Hematopoietic multipotent progenitor cell treated with erythropoietin and hydrocortisone succinate and interleukin-3 and kit ligand, for 8 days (in vitro differentiated cells): ENCODE measurements around the gene MTCH1.
"Not testable (repeated sequence)": the region's sequence is repeated elsewhere in the genome, so short reads cannot be mapped to it uniquely, and the experiment has no call there.

Source experiments
- DNase-seq: peaks from one replicate; pipeline ENCODE4 v3.0.0-alpha.2; 2015

The MTCH1 gene

DNA sequence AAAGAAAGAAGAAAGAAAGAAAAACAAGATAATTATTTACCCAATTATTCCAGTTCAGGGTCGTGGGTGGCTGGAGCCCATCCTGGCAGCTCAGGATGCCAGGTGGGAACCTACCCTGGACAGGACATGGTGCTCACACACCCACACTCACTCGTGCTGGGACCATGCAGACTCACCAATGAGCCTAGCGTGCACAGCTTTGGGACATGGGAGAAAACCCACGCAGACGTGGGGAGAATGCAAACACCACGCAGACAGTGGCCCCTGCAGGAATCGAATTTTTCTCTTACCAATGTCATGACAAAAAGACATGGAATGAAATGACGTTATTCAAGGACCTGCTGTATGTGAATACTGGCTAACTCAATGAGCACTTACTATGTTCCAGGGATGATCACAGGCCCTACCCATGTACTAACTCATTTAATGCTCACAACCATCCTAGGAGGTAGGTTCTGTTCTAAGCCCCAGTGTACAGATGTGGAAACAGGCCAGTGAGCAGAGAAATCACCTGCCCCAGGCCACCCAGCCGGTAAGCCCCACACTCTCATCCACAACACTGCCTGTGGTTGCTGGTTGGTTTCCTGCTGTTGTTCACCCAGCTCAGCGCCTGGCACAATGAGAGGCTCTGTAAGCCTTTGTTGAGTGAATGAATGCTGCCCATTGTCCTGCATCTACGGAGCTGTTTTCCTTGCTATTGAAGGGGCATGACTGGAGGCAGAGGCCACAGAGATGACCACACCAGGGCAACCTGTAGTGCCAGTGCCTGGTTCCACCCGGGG is 38.2 kb downstream of the MTCH1 start:
- DNase-seq: no peak

DNA sequence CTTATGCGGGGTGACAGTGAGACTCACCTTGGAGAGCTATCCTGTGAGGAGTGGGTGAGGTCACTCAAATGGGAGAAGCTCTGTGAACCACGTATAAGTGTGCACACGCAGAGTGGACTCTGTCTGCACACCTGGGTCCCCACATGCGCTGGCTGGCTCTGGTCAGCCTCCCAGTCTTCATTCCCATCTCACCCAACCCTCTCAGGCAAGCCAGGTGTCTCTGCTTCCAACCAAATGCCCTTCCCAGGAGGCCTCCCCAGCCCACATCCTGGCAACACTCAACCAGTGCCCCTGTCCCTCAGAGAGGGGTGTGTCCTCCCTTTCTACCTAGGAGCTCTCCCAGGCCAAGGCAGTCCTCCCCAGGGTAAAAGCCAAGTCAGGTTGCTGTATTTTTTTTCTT is 39.5 kb downstream of the MTCH1 start:
- no peak for DNase-seq

DNA sequence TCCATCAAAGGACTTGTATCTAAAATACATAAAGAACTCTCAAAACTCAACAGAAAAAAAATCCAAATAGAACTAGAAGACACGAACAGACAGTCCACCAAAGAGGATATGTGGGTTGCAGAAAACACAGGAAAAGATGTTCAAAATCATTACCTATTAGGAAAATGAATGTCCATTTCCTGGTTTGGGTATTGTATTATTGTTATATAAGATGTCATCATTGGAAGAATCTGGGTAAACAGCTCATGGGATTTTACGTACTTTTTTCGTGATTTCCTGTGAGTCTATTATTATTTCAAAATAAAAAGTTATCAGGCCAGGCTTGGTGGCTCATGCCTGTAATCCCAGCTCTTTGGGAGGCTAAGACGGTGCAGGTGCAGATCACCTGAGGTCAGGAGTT is 40.7 kb downstream of the MTCH1 start:
- no peak for DNase-seq

DNA sequence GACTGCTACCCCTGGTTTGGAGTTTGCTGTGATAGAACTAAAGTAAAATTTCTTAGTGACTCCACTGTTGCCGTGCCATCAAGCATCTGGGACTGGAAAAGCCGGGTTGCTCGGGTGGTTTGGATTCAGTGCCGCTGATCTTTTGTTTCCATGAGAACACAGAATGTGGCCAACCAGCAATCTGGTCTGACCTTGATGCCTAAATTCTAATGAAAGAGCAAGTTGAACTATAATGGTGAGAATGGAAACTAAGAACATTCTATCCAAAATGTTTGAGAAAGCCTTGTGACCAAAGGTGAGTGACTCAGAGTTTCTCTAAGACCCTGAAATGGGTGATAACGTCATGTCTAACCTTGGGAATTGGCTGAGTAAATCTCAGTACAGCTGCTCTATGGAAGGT is 41.3 kb downstream of the MTCH1 start:
- no peak for DNase-seq

DNA sequence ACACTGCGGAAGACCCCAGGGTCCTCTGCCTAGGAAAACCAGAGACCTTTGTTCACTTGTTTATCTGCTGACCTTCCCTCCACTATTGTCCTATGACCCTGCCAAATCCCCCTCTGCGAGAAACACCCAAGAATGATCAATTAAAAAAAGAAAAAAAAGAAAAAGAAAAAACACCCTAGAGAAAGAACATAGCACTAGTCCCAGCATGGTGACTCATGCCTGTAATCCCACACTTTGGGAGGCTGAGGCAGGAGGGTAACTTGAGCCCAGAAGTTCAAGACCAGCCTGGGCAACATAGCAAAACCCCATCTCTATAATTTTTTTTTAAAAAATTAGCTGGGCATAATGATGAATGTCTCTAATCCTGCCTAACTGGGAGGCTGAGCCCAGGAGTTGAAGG is 43.7 kb downstream of the MTCH1 start:
- DNase-seq: not testable (repeated sequence)

DNA sequence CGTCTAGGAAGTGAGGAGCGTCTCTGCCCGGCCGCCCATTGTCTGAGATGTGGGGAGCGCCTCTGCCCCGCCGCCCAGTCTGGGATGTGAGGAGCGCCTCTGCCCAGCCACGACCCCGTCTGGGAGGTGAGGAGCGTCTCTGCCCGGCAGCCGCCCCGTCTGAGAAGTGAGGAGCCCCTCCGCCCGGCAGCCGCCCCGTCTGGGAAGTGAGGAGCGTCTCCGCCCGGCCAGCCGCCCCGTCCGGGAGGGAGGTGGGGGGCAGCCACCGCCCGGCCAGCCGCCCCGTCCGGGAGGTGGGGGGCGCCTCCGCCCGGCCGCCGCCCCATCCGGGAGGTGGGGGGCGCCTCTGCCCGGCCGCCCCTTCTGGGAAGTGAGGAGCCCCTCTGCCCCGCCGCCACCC is 44.4 kb downstream of the MTCH1 start:
- DNase-seq: not testable (repeated sequence)

DNA sequence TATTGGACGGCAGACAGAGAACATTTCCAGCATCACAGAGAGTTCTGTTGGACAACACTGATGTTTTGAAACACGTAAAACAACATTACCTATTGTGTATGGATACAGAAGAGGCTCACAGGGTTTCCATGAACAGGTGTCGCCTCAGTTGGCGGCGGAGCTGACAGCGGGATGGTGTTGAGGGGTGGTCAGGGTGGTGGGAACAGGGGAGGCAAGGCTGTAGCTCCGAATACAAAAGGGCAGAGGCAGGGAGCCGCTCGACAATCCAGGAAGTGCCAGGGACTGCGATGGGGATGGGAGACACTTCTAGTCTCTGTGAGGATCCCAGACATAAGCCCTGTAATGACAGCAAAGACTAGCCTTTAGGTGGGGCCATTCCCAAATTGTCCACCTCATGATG is 46.0 kb downstream of the MTCH1 start:
- no peak for DNase-seq

DNA sequence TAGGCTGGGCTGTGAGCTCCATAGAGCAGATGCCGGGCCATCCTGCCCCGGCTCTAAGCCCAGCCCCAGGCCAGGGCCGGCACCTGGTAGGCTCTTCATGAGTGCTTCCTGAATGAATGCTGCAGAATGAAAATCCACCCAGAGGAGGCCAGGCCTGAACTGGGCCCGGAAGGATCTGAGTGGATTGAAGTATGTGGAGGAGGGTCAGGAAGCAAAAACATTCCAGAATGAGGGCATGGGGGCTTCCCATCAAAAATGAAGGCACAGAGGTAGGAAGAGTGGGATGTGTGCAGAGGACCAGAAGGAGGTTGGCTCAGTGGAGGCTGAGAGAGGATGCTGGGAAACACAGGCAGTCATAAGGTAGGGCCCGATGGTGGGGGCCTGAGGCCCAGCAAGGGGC is 47.0 kb downstream of the MTCH1 start:
- not testable (repeated sequence) for DNase-seq

DNA sequence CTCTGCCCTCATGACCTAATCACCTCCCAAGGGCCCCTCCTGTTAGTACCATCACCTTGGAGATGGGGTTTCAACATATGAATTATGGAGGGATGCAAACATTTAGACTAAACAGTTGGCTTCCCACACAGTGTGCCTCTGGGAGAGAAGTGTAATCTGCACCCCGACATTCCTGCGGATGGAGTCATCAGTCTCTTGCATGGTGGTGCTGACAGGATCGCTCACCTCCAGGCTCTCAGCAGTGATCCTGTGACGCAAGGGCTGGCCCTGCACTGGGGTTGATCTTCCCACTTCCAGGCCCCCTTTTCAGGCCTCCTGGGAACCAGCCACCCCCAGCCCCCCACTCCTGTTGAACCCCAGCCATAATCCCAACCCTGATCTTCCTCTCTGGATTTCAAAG is 47.5 kb downstream of the MTCH1 start:
- DNase-seq: no peak

DNA sequence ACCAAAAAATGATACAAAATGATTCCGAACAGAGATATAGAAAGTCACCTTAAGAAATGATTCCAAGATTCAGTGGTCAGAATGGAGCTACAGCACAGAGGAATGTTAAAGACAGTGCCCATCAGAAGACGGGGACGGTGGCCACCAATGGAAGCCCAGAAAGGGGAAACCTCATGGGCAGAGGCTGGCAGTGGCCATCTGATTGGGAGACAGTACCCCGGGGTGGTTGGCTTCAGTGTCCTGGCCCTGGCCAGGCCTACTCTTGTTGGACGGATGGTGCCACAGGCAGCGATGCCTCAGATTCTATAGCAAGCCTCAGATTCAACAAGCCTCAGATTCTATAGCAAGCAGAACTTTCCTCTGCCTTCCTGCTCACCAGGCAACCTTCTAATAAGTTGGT is 48.1 kb downstream of the MTCH1 start:
- no peak for DNase-seq

DNA sequence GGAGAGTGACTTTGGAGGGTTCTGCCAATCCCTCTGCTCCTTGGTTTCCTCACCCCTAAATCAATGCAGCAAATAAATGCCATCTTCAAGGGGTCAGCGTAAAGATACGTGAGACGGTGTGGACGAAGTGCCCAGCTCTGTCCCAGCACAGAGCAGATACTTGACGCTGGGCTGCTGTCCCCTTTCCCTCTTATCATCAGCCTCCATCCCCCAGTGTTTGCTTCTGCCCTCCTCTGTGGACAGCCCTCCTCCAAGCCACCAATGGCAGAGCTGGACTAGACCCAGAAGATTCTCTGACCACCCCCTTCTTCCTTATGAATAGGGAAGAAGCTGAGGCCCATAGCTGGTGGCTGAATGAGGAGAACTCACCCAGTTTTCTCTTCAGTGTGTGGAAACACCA is 49.2 kb downstream of the MTCH1 start:
- no peak for DNase-seq

DNA sequence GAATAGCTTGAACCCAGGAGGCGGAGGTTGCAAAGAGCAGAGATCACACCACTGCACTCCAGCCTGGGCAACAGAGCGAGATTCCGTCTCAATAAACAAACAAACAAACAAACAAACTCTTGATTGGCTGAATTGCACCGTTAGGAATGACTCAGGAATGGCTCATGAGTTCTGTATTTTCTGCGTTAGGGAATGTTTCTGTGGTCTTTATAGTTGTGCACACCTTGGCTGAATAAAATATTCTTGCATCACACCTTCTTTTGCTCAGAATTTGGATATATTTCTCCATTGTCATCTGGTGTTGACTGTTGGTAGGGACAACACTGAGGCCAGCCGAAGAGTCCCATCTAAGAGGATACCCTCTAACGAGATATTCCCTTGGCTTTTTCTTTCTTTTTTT is 51.1 kb downstream of the MTCH1 start:
- no peak for DNase-seq

DNA sequence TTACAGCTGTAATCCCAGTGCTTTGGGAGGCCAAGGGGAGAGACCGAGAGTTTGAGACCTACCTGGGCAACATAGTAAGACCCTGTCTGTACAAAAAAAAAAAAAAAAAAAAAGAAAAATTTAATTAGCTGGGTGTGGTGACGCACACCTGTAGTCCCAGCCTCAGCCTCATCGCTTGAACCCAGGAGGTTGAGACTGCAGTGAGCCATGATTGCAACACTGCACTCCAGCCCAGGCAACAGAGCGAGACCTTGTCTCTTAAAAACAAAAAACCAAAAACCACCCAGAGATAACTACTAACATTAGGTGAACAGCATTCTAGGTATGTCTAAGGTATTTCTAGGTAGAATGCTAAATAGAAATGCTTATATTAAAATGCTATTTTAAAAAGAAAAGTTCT is 52.5 kb downstream of the MTCH1 start:
- DNase-seq: no peak

DNA sequence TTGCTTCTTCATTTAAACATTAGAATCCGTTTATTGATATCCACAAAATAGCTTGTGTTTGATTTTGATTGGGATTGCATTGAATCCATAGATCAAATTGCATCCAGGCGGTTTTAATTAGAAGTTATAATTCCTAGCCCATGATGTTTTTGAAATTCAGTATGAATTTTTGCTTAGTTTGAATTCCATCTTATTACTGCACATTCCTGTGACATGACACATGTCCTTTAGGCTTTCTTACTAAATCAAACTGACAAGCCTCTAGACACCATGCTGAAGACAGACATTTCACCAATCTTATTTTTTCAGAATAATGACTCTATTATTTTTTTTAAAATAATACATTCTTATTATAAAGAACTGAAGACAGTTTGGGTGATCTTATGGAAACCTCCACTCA is 52.9 kb downstream of the MTCH1 start:
- no peak for DNase-seq

DNA sequence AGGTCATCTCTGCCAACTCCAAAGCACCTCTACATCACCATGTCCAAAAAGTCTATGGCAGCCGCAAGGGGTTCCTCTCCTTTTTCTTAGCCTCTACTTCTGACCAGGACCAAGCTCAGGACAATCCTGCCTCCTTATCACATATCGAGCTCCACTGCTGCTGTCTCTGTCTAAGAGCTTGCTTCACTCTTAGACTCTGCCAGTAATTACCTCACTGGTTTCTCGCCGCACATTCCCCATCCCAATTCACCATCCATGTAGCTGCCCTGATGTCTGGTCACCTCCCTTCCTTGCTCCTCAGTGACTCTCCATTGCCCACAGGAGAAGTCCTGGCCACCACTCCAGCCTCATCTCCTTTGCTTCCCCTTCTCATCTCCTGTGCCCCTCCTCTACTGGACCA is 55.5 kb downstream of the MTCH1 start:
- DNase-seq: no peak

DNA sequence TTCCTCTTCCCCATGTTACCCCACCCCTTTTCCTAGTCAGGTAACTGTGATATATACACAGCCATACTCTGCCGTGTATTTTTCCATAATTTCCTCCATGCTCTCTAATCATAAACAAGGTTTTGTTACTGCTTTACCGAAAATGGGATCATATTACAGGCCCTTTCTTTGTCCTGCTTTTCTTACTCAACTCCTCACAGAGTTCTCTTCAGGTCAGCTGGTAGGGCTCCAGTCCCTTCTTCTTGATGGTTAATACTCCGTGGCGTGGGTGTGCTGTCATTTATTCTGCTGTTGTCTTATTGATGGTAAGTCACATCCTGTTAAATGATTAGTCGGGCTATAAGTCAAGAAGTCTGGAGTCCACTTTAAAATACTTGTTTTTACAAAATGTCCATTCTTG is 56.4 kb downstream of the MTCH1 start:
- DNase-seq: no peak

DNA sequence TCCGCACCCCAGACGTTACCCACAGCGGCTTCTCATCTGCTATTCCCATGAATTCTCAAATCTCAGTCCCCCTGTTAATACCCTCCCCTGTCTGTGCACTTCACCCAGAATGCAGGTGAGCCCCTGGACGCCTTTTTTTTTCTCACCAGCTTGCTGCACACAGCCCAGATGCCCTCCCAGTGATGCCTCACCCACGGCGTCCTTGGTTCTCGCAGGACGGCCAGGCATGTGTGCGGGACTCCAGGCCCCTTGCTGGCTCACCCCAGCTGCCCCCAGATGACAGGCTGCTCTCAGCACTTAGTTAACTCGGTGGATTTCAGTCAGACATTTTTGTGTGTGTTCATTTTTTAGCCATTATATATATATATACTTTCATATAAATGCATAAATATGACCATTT is 56.8 kb downstream of the MTCH1 start:
- DNase-seq: no peak

DNA sequence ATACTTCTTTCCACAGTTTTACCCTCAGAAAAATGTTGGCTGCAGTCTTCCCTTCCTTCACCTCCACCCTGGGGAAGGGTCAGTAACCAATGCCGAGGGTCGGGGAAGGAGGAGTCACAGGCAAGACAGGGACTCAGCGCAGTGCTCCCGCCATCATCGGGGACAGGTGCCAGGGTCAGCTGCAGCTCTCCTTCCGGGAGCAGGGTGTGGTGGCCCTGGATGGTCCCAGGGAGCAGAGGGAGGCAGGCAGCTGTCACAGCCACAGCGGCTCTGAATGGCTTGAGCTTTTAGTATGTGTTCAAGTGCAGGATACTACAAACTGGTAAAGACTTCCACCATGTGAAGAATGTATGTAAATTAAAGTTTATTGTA is 57.5 kb downstream of the MTCH1 start:
- no peak for DNase-seq

DNA sequence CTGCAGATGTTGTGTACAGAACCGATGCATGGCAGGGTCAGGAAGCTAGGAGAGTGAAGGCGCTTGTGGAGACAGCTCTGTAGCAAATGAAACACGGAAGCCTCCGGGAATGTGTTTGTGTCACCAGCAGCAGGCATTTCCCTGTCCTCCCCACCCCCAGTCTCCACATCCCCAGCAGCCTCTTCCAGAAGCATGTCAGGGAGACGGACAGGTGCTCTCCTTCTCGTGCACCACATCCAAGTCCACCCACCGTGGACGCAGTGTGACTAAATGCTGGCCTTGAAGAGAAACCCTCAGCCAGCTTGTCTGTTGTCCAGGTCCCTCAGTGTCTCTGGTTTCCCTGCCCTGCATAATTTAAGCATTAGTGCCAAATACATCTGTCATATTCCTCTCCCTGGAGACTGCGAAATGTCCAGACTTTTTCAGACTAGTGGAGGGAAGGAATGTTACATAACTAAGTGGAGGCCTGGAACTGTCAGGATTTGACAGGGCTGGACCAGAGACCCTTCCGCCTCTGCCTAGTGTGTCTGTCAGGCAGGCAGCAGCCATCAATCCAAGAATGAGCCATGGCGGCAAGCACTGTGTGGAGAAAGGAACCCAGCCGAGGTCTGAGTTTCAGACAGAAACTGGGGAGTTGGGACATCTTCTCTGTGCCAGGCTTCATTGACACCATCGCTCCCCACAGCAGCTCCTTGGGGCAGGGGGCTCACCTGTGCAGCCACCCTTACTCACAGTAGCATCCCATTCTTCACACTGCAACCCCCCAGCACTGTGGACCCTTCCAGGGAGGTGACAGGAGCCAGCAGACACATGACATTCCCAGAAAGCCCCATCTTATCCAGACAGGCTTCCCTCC is 58.1 kb downstream of the MTCH1 start:
- no peak for DNase-seq

DNA sequence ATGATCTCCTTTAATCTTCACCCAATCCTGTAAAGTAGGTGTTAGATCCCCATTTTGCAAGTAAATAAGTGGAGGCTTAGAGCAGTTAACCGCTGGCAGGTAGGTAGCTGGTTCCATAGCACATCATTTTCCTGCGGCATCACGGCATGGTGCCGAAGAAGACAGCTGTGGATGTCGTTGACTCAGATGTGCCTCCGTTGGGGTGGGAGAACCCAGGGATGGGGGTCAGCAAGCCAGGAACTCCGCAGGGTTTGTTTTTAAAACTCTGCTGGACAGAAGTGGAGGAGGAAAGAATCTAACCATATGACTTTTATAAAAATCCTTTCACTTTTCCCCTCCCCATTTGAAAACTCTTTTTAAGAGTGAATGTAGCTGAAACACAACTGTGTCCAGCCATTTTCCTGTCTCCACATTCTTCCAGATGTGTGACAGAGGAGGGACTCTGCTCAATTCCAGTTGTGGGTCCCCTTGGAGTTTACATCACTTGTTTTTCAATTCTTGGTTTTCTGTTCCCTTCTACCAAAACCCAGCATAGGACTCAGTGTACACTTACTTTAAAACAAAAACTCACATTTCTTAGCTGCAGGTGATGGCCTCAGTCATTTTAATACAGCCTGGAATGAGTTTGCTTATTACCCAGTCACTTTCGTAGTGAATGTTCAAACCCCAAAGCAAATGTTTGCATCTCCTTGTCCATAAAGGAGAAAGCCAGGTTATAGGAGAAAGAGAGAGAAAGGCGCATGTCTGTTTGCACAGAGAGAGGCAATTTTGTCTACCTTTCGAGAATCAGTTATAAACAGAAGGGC is 59.1 kb downstream of the MTCH1 start:
- no peak for DNase-seq

DNA sequence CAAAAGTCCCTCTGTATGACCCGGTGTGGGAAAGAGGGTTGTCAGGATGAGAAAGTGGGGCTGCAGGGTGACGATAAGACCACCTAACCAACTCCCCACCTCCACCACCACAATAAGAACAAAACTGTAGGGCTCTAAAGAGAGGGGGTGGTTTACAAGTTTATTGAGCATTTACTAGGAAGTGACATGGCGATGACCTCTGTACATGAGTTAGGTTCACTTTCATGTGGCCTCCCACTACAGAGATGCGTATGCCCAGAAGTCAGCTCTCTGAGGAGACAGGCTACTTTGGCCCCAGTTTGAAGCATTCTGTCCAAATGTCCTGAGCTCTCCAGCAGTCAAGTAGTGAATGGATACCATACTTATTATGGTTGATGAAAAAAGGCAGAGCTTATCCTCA is 60.2 kb downstream of the MTCH1 start:
- no peak for DNase-seq

DNA sequence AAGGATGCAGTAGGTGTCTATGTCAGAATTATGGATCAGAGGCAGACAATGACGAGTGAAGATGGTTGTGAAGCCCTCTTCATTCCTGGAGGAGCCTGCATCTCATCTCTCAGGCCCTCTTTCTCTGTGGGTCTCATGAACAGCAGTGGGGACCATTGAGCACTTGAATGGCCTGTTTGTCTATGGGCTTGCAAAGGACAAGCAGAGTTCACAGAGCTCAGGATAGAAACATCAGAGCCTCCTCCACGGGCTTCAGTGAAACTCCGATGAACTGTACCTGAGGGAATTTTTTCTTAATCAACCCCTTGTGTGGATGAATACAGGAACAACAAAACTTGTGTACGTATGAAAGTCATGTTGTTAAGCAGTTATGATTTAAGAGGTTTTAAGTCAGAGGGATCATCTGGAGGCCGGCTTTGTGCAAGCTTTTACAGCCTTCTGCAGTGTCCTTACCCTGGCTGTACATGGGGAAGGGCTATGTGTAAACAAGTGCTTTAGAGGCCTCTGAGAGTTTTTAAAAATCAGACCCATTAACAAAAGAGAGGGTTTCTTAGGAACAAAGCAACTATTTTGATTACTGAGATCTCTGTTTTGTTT is 61.1 kb downstream of the MTCH1 start:
- DNase-seq: no peak

DNA sequence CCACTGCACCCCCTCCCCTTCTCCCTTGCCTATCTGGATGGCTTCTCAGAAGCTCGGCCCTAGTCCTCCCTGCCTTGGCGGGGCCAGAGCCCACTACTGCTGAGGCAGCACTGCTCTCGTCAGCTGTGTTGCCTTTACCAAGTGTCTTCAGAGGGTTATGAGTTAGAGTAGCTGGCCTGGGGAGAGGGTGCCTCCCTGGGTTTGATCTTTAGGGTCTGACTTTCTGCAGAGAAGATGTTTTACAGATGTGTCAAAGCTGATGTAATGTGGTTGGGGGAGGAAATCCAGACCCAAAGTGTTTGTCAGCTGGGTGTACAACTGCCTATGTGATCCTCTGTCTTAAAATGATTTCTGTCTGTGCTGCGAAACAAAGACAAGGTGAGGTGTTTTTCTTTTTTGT is 61.9 kb downstream of the MTCH1 start:
- no peak for DNase-seq
